Testis (tissue), 2 donors: Measurements from ENCODE around the gene IMMP2L.

ENCODE experiments used
- CTCF ChIP-seq, 3 experiments: fragments of 450-650 bp in 2 of 3; fragments of 200-600 bp in 1 of 3; sonication (generic) in 1 of 3; IDR thresholded peaks; one replicate each; pipeline ENCODE4 v1.5.1; 2016 to 2019; ENCODE audit warnings: antibody characterized with exemption in 3 of 3, mild to moderate bottlenecking in 2 of 3, moderate library complexity in 1 of 3
- POLR2A ChIP-seq: fragments of 450-650 bp; IDR thresholded peaks from one replicate; pipeline ENCODE4 v1.6.1; 2017; ENCODE audit warnings: antibody characterized with exemption, mild to moderate bottlenecking, moderate library complexity

GRCh38 chr7:110988348-110988747, 573.9 kb downstream of the IMMP2L start:
- no peak for TF ChIP-seq CTCF (IDR thresholded peaks at IDR 0.05)
- TF ChIP-seq POLR2A: no peak
